ENCODE data around the gene TRPM1.

The TRPM1 gene

GRCh38 chr15:31101262-31102038, at the start of gene TRPM1:
TSS of gene TRPM1 (minus strand) at chr15:31101725. CDS start at chr15:31081355, 20,370 bp downstream.
- no peak for DNase-seq (ENCODE audit: low spot score)

- DNase-seq (ENCODE audit: low spot score): no peak
Observed at GRCh38 chr15:31150732-31151231, 49.3 kb upstream of the TRPM1 start.

DNA sequence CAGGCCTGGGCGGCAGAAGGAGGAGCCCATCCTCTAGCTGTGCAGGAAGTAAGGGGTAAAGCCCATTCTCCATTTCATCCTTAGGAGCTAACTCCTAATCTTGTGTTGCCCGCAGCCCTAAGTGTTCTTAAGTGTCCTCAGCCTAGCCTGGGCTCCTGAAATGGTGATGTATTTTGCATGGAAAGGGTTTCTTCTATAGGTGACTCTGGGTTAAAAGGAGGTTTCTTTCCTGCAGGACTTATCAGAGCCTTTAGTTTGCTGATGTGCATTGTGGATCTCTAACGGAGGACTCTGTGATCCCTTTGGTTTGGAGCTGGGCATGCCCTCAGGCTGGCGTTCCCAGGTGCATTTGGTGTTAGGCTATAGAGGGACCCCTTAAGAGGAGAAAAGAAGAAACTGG, 48.5 kb upstream of the TRPM1 start:
- DNase-seq (ENCODE audit: low spot score): no peak

DNA sequence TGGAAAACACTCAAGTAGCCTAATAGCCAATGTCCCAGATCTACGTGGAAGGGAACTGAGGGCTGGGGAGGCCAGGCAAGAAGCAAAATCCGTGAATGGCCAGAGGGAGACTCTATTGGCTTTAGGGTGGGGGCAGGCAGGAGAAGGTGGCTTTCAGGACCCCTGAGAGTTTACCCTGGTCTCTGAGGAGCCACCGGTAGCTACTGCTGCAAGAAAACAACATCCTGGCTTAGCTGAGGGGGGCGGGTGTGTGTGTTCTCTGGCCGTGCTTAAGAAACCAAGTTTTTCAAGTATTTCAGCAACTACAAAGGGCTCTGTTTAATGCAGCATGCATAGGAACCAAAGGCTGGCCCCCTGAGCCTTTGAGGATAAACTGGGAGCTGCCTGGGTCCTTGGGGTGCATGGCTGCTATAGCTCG, 47.6 kb upstream of the TRPM1 start:
- DNase-seq (ENCODE audit: low spot score): no peak

DNA sequence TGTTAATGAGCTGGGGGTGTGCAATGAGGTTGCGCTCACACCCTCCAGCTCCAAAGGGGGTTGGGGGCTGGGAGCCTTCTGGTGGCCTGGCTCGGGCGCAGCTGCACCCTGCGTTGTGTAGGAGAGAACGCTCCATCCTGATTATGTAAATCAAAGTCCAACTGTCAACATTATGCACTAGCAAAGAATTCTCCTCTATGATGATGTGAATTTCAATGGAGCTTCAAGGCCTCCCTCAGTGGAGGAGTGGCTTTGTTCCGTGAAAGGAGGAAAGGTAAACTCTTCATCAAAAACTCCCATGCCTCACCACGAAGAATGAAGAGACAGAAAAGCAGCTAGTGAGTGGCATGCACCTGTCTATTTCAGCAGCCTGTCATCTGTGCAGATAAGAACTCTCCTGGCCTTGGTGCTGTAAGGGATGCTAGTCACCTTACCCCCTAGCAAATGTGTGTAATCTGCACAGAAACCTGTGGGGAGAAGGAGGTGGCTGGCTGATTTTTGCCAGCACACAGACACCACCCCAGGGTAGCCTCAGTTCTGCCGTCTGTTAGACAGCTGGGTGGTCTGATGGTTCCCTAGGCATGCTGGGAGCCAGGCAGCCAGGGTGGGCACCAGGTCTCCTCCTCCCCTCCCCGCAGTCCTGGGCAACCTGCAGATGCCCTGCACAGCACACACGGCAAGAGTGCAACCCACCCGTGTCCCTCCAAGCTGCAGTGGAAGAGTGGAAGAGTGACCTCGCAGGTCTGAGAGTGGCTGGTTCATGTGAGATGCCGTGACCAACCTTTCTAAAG, 47.0 kb upstream of the TRPM1 start:
- DNase-seq (ENCODE audit: low spot score): no peak

- DNase-seq (ENCODE audit: low spot score): no peak
Observed at GRCh38 chr15:31147944-31148296, 46.4 kb upstream of the TRPM1 start.

- no peak for DNase-seq (ENCODE audit: low spot score)
Observed at GRCh38 chr15:31147456-31147855, 45.9 kb upstream of the TRPM1 start.

DNA sequence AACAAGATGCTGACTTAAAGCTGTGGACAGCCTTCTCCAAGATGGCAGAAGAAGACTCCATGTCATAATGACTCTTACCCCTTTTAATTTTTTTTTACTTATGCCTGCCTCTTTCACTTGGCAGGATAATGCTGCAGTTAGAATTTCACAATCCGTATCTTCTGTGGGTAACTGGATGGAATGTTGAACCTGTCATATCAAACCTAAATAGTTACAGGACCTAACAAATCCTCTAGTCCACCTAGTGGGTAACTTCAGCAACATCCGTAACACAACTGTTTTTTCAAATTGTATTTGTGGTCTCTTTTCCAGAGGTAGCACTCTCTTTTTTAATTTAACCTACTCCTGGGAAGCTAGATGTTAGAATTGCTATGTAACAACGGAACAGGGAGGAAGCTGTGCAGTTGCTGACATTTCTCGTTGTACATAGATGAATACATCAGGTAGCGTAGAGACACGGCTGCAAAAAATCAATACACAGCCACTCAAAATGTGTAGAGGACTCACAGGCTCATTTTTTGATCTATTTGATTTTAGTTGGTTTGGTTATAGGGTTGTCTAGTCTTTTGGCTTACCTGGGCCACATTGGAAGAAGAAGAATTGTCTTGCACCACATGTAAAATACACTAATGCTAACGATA, 43.9 kb upstream of the TRPM1 start:
- DNase-seq (ENCODE audit: low spot score): no peak

GRCh38 chr15:31141792-31142191, 40.3 kb upstream of the TRPM1 start:
- DNase-seq (ENCODE audit: low spot score): no peak

GRCh38 chr15:31136607-31137328, 35.2 kb upstream of the TRPM1 start:
- no peak for DNase-seq (ENCODE audit: low spot score)

DNA sequence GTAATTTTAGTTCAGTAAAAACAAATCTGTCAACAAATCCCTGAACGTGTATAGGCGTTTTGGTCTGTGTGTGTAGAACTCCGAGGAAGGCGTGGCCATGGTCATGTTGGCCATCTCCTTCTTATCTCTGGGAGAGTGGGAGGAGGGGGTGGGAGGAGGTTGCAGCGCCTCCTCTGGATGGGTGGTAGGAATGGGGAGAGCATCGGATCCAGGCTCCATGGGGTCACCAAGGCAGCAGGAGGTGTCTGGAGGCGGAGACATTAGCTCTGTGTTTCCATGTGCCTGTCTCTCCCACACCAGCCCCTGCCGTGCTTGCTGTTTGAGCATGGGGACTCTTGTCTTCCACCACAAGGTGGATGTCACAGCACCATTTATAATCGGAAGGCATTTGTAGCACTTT, 34.5 kb upstream of the TRPM1 start:
- no peak for DNase-seq (ENCODE audit: low spot score)

DNA sequence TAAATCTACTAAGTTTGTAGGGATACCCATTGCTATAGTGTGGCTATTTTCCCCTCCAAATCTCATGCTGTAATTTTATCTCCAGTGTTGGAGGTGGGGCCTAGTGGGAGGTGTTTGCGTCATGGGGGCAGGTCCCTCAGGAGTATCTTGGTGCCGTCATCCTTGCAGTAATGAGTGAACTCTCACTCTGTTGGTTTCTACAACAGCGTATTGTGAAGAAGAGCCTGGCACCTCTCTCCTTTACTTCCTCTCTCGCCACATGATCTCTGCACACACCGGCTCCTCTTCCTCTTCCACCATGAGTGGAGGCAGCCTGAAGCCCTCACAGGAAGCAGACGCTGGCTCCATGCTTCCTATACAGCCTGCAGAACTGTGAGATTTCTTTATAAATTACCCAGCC, 34.0 kb upstream of the TRPM1 start:
- DNase-seq (ENCODE audit: low spot score): no peak

GRCh38 chr15:31133890-31134289, 32.4 kb upstream of the TRPM1 start:
- no peak for DNase-seq (ENCODE audit: low spot score)

- no peak for DNase-seq (ENCODE audit: low spot score)
Observed at GRCh38 chr15:31131853-31132375, 30.4 kb upstream of the TRPM1 start.

DNA sequence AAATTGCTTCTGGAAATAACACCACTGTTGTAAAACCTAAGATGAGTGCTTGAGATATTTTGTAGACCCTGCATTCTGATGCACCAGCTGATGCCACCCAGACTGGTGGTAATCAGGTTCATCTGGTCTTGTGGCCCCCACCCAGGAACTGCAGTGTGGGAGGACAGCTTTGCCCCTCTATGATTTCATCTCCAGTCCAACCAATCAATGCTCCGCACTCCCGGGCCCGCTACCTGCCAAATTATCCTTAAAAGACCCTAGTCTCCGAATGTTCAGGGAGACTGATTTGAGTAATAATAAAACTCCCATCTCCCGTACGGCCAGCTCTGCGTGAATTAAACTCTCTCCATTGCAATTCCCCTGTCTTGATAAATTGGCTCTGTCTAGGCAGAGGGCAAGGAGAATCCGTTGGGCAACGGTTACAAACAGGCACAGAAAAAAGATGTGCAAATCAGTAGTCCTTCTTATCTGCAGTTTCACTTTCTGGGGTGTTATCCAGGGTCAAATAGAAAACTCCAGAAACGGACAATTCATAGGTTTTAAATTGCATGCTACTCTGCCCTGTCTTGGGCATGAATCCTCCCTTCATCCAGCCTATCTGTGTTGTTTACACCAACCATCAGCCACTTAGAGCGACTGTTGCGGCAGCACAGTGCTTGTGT, 29.2 kb upstream of the TRPM1 start:
- no peak for DNase-seq (ENCODE audit: low spot score)

DNA sequence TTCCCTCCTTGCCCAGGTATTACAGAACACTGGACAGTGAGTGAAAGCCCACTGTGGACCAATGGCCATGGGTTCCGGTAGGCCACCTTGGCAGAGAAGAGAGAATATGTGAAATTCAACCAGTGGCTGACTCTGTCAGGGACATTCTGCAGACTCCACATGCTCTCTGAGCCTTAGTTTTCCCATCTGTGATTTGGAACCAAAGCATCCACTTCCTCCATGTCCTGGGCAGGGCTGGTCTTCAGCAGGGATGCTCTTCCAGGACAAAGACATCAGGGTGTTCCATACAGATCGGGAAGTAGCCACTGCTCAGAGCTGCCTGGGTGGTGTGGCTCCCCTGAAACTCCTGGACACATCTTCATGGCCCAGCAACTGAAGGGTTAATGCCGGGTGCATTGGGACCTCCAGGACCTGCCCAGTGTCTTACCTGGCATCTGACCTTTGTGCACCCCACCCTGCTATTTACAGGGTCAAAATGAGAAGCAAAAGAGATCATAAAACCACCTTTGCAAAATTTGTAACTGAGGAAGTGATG, 28.3 kb upstream of the TRPM1 start:
- DNase-seq (ENCODE audit: low spot score): no peak

DNA sequence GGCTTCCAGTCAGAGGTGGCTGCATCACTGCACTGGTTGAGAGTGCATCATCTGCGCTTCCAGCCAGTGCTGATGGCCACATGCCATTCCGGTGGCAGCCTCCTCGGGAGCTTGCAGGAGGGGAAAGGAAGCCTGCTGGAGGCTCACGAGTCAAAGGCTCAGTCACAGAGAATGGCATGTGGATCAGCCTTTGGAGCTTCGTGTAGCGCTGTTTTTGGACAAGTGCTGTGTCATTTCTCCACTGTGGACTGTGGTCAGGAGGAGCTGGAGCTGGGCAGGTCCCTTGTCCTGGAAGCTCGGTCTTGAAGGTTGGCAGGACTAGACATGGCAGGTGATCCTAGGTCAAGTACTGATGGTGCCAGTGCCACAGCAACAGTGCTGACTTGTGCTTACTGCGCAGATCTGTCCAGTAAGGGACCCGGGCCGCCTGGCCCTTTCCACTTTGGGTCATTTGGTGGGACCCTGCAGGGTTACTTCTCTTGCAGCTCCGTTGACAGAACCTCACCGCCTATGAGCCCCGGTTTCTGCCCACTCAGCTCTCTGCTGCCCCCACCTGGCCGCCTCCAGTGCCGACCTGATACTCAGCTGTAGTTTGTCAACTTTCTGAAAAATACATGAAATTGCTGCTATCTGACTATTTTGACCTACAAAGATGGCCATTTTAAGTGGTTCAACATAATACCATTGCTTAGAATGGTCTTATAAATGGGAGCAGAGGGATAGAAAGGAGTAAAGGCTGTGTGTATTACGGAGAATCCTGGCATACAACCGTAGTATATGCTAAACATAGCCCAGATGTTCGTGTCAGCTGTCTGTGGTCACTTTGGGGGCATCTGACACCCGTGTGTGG, 27.6 kb upstream of the TRPM1 start:
- peak; percentile 33 for DNase-seq (ENCODE audit: low spot score)

DNA sequence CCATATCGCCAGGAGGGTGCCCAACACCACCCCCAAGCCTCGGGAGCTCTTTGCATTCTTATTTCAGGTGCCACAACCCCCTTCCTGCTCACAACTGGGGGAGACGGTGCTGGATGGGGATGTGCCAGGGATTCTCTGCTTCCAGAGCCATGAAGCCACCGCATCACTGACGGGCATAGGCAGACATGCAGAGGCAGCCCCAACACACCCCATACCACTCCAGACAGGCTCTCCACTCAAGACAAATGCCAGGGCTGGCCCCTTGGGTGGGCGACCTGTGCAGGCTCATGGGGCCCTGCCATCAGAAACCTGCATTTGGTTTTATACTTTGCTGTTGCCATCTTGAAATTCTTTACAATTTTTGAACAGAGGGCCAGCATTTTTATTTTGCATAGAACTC, 27.0 kb upstream of the TRPM1 start:
- DNase-seq (ENCODE audit: low spot score): no peak

DNA sequence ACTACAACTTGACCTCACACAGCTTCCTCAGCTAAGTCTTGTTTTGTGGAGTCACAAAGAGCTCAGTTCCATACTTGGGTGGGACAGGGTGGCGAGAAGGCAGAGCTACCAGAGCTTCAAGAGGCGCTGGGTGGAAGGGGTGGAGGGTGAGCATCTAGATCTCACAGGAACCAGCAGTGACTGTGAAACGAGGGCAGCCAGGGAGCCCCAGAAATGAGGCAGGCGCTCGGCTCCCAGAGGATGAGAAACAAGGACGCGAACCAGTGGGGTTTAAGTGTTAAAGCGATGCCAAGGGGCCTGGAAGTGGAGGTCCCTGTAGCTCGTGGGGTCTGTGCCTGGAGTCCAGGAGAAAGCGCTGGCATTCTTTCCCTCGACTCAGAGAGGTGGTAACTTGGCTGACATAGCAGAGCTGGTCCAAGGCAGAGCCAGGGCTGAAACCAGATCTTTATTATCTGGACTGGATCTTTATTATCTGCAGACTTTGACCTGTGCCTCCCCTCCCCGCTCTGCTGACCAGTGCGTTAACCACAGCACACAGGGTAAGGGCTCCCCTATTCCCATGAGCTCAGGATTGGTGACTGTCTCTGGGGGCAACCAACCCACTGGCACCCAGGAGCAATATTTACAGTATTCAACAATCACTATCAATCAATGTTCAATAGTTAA, 26.2 kb upstream of the TRPM1 start:
- no peak for DNase-seq (ENCODE audit: low spot score)

DNA sequence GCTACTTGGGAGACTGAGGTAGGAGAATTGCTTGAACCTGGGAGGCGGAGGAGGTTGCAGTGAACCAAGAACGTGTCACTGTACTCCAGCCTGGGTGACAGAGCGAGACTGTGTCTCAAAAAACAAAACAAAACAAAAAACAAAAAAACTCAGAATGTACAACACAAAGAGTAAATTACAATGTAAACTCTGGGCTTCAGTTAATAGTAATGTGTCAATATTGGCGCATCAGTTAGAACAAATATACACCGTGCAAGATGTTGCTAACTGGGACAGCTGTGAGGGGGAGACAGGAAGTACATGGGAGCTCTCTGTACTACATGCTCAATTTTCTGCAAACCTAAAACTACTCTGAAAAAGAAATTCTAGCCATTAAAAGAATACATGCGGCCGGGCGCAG, 23.5 kb upstream of the TRPM1 start:
- DNase-seq (ENCODE audit: low spot score): no peak
